ENCODE results near the gene CRYBG2.

Gene CRYBG2

GRCh38 chr1:26368486-26368885, 14.6 kb upstream of the CRYBG2 start:
- no peak for DNase-seq (ENCODE audit: low read depth in 3 of 3)

GRCh38 chr1:26368006-26368405, 14.1 kb upstream of the CRYBG2 start:
- DNase-seq (ENCODE audit: low read depth in 3 of 3), result no peak

- DNase-seq (ENCODE audit: low read depth in 3 of 3), result no peak
These were observed 13.5 kb upstream of the CRYBG2 start for GRCh38 chr1:26367441-26367840.

- DNase-seq (ENCODE audit: low read depth in 3 of 3), result no peak
These were observed 11.0 kb upstream of the CRYBG2 start for GRCh38 chr1:26364956-26365355.

- peak; percentile 69 to 85 (median 78) for DNase-seq (ENCODE audit: low read depth in 3 of 3)
These were observed 9.9 kb upstream of the CRYBG2 start for GRCh38 chr1:26363549-26364448.

- DNase-seq (ENCODE audit: low read depth in 3 of 3), result no peak
These were observed 8.4 kb upstream of the CRYBG2 start for GRCh38 chr1:26362331-26362730.

- DNase-seq (ENCODE audit: low read depth in 3 of 3), result no peak
These were observed 7.7 kb upstream of the CRYBG2 start for GRCh38 chr1:26361605-26362122.

- DNase-seq (ENCODE audit: low read depth in 3 of 3), result no peak
These were observed 7.1 kb upstream of the CRYBG2 start for GRCh38 chr1:26360807-26361604.

GRCh38 chr1:26359981-26360806, 6.3 kb upstream of the CRYBG2 start:
- DNase-seq (ENCODE audit: low read depth in 3 of 3), result peak in 2 of 3 experiments; percentile 20 to 58

GRCh38 chr1:26358411-26359384, 4.8 kb upstream of the CRYBG2 start:
- peak; percentile 28 to 66 (median 45) for DNase-seq (ENCODE audit: low read depth in 3 of 3)

- no peak for DNase-seq (ENCODE audit: low read depth in 3 of 3)
These were observed 3.2 kb upstream of the CRYBG2 start for GRCh38 chr1:26357121-26357602.

GRCh38 chr1:26356106-26356505, 2.2 kb upstream of the CRYBG2 start:
- no peak for DNase-seq (ENCODE audit: low read depth in 3 of 3)

GRCh38 chr1:26354972-26355371, 1.0 kb upstream of the CRYBG2 start:
- no peak for DNase-seq (ENCODE audit: low read depth in 3 of 3)

- DNase-seq (ENCODE audit: low read depth in 3 of 3), result no peak
These were observed 595 bp downstream of the CRYBG2 start for GRCh38 chr1:26353210-26353859.

- no peak for DNase-seq (ENCODE audit: low read depth in 3 of 3)
These were observed 1.6 kb downstream of the CRYBG2 start for GRCh38 chr1:26352338-26352679.

- DNase-seq (ENCODE audit: low read depth in 3 of 3), result no peak
These were observed 2.2 kb downstream of the CRYBG2 start for GRCh38 chr1:26351590-26352337.

- no peak for DNase-seq (ENCODE audit: low read depth in 3 of 3)
These were observed 3.0 kb downstream of the CRYBG2 start for GRCh38 chr1:26350701-26351589.

GRCh38 chr1:26350343-26350700, 3.6 kb downstream of the CRYBG2 start:
- DNase-seq (ENCODE audit: low read depth in 3 of 3), result no peak

Data from stimulated activated CD4-positive, alpha-beta T cell treated with anti-CD3 and anti-CD28 coated beads, TNF-alpha, amount 100 ng/mL, for 24 hours (primary cell).